H1 (cell line): ENCODE results near the gene DPEP3. TPM values are rescaled to one million over a fixed set of nuclear protein-coding genes. Genes with fewer than 3 reads are reported as not detected.

ENCODE experiments used
- CTCF ChIA-PET: fragments of 300-600 bp; sonication (Branson Sonifier 250); formaldehyde crosslinking; loops from one replicate; lab custom pipeline; 2021; ENCODE audit not compliant: partially characterized antibody; lab: Charles Lee
- POLR2A ChIA-PET: fragments of 300-600 bp; sonication (Branson Sonifier 250); formaldehyde crosslinking; loops from one replicate; lab custom pipeline; 2021; ENCODE audit warnings: inconsistent platforms; ENCODE audit not compliant: partially characterized antibody; lab: Charles Lee
- DNase-seq, 2 experiments: peaks; one replicate each; pipeline versions ENCODE4 v3.0.0 to v3.0.0-alpha.2; 2010 to 2022; ENCODE audit warnings: low spot score in 2 of 2, low read depth in 1 of 2, mixed read lengths in 1 of 2
- FAIRE-seq: peaks from 2 replicates; lab custom pipeline; 2011; peaks lifted over from hg19 to GRCh38; lab: Jason Lieb, UNC
- H2AFZ ChIP-seq: 2 replicates; pipeline ENCODE4 v1.8.1; 2012; ENCODE audit warnings: low read length, inconsistent platforms
- H2AK5ac ChIP-seq: 2 replicates; pipeline ENCODE4 v1.6.1; 2013; ENCODE audit warnings: low read depth, low read length
- H2BK120ac ChIP-seq: replicated peaks from 2 replicates; pipeline ENCODE3; 2013; ENCODE audit warnings: low read depth, low read length, inconsistent platforms
- H2BK12ac ChIP-seq: 2 replicates; pipeline ENCODE4 v1.6.1; 2013; ENCODE audit warnings: low read depth, low read length
- H2BK15ac ChIP-seq: 2 replicates; pipeline ENCODE4 v1.6.1; 2013; ENCODE audit warnings: low read length
- H2BK20ac ChIP-seq: 2 replicates; pipeline ENCODE4 v1.6.1; 2013; ENCODE audit warnings: low read length
- H2BK5ac ChIP-seq: 2 replicates; pipeline ENCODE4 v1.6.1; 2013; ENCODE audit warnings: low read depth, low read length
- H3K14ac ChIP-seq: 2 replicates; pipeline ENCODE4 v1.6.1; 2013; ENCODE audit warnings: inconsistent platforms; ENCODE audit not compliant: insufficient read length
- H3K18ac ChIP-seq: 2 replicates; pipeline ENCODE4 v1.6.1; 2013; ENCODE audit warnings: low read length; ENCODE audit errors: extremely low read depth
- H3K23ac ChIP-seq: 2 replicates; pipeline ENCODE4 v1.6.1; 2013; ENCODE audit warnings: inconsistent platforms; ENCODE audit not compliant: insufficient read length
- H3K23me2 ChIP-seq: 2 replicates; pipeline ENCODE4 v1.6.1; 2013; ENCODE audit warnings: low read depth, low read length
- H3K27ac ChIP-seq: 2 replicates; pipeline ENCODE4 v1.6.1; 2011; ENCODE audit warnings: low read depth, low read length, inconsistent platforms
- H3K27me3 ChIP-seq, 4 experiments: replicated peaks in 1 of 4; 1 replicate in 1 of 4; 2 replicates in 3 of 4; pipeline versions ENCODE4 v1.6.1 to v1.8.1; 2011 to 2013; ENCODE audit warnings: low read length in 3 of 4, mild to moderate bottlenecking in 3 of 4, inconsistent platforms in 2 of 4, mixed read lengths in 2 of 4, moderate library complexity in 1 of 4; ENCODE audit not compliant: control insufficient read depth in 3 of 4, insufficient read depth in 3 of 4; ENCODE audit errors: extremely low read depth in 1 of 4
- H3K36me3 ChIP-seq, 4 experiments: 2 replicates each; pipeline versions ENCODE4 v1.6.1 to v1.8.1; 2011 to 2013; ENCODE audit warnings: mild to moderate bottlenecking in 4 of 4, low read length in 3 of 4, moderate library complexity in 2 of 4, control low read depth in 1 of 4, inconsistent platforms in 1 of 4; ENCODE audit not compliant: insufficient read depth in 4 of 4, control insufficient read depth in 2 of 4
- H3K4ac ChIP-seq: replicated peaks from 2 replicates; pipeline ENCODE3; 2013; ENCODE audit warnings: low read length, low read depth, mixed read lengths, inconsistent platforms; ENCODE audit not compliant: insufficient read length
- H3K4me1 ChIP-seq, 4 experiments: replicated peaks in 1 of 4; 1 replicate in 1 of 4; 2 replicates in 3 of 4; pipeline versions ENCODE4 v1.6.1 to v1.8.1; 2011 to 2013; ENCODE audit warnings: low read length in 3 of 4, inconsistent platforms in 2 of 4, mixed read lengths in 1 of 4; ENCODE audit not compliant: insufficient read depth in 4 of 4, control insufficient read depth in 3 of 4
- H3K4me2 ChIP-seq, 2 experiments: 2 replicates each; pipeline versions ENCODE4 v1.6.1 to v1.8.1; 2011 to 2013; ENCODE audit warnings: low read depth in 2 of 2, low read length in 2 of 2, control low read depth in 1 of 2, inconsistent platforms in 1 of 2, mild to moderate bottlenecking in 1 of 2; ENCODE audit not compliant: insufficient read depth in 1 of 2
- H3K4me3 ChIP-seq, 4 experiments: fragments of 200-600, 300-600 bp in 1 of 4; sonication (generic), shearing (Covaris generic), sonication (Bioruptor Twin) in 1 of 4; 2 replicates each; pipeline versions ENCODE4 v1.5.1 to v1.8.1; 2011 to 2016; ENCODE audit warnings: low read length in 4 of 4, low read depth in 3 of 4, control low read depth in 2 of 4, inconsistent platforms in 2 of 4, mild to moderate bottlenecking in 2 of 4, mixed read lengths in 1 of 4, moderate library complexity in 1 of 4; ENCODE audit not compliant: insufficient read depth in 2 of 4; ENCODE audit errors: extremely low read depth in 1 of 4
- H3K56ac ChIP-seq: replicated peaks from 2 replicates; pipeline ENCODE3; 2013; ENCODE audit warnings: low read depth, mild to moderate bottlenecking, mixed read lengths, low read length, inconsistent platforms; ENCODE audit not compliant: insufficient read length
- H3K79me1 ChIP-seq: 2 replicates; pipeline ENCODE4 v1.6.1; 2013; ENCODE audit warnings: low read depth, low read length, control low read depth
- H3K79me2 ChIP-seq, 2 experiments: 2 replicates each; pipeline versions ENCODE4 v1.6.1 to v1.8.1; 2012 to 2013; ENCODE audit warnings: low read length in 2 of 2, mild to moderate bottlenecking in 2 of 2, inconsistent platforms in 1 of 2; ENCODE audit not compliant: insufficient read depth in 2 of 2, control insufficient read depth in 1 of 2
- H3K9ac ChIP-seq, 4 experiments: replicated peaks in 1 of 4; 1 replicate in 1 of 4; 2 replicates in 3 of 4; pipeline versions ENCODE4 v1.6.1 to v1.8.1; 2011 to 2013; ENCODE audit warnings: low read depth in 3 of 4, low read length in 3 of 4, control low read depth in 2 of 4, mild to moderate bottlenecking in 2 of 4, moderate library complexity in 2 of 4, inconsistent platforms in 1 of 4; ENCODE audit errors: extremely low read depth in 1 of 4
- H3K9me3 ChIP-seq, 2 experiments: 2 replicates each; pipeline versions ENCODE4 v1.6.1 to v1.8.1; 2012 to 2013; ENCODE audit warnings: mild to moderate bottlenecking in 2 of 2, moderate library complexity in 2 of 2, control low read depth in 1 of 2, inconsistent platforms in 1 of 2, low read depth in 1 of 2, low read length in 1 of 2, mixed read lengths in 1 of 2; ENCODE audit not compliant: insufficient read depth in 2 of 2
- H4K20me1 ChIP-seq, 2 experiments: replicated peaks in 1 of 2; 2 replicates each; pipeline versions ENCODE3 to v1.8.1; 2011 to 2013; ENCODE audit warnings: inconsistent platforms in 2 of 2, low read length in 2 of 2, mild to moderate bottlenecking in 1 of 2; ENCODE audit not compliant: insufficient read depth in 2 of 2, control insufficient read depth in 1 of 2
- H4K5ac ChIP-seq: 2 replicates; pipeline ENCODE4 v1.6.1; 2013; ENCODE audit warnings: low read length, low read depth, mixed read lengths, inconsistent platforms; ENCODE audit not compliant: insufficient read length
- H4K8ac ChIP-seq: 2 replicates; pipeline ENCODE4 v1.8.0; 2013; ENCODE audit warnings: mild to moderate bottlenecking, moderate library complexity, low read length, inconsistent platforms; ENCODE audit not compliant: insufficient read depth; ENCODE audit errors: extremely low read depth
- H4K91ac ChIP-seq: replicated peaks from 2 replicates; pipeline ENCODE3; 2013; ENCODE audit warnings: low read length, mixed read lengths, inconsistent platforms; ENCODE audit not compliant: insufficient read length
- CBX8 ChIP-seq: fragments of 300-800, 300-1000 bp; sonication (generic); IDR thresholded peaks from 2 replicates; pipeline ENCODE4 v1.7.1; 2016; ENCODE audit warnings: low read depth, low read length, borderline replicate concordance
- MAFK ChIP-seq: IDR thresholded peaks from 2 replicates; pipeline ENCODE4 v1.6.1; 2012; ENCODE audit warnings: low read depth, mild to moderate bottlenecking, improper control_type of control experiment, low read length
- WGBS, 2 experiments: shearing (Covaris generic) in 1 of 2; methylation state at CpG; one replicate each; pipeline versions ENCODE4 v1.1.6 to v1.1.7; 2013 to 2015; ENCODE audit warnings: low lambda C conversion rate in 2 of 2, mixed read lengths in 2 of 2, inconsistent platforms in 1 of 2, low coverage in 1 of 2, missing lambda C conversion rate in 1 of 2; ENCODE audit not compliant: insufficient replicate concordance in 2 of 2, insufficient coverage in 1 of 2, insufficient read length in 1 of 2; ENCODE audit errors: extremely low coverage in 1 of 2, missing lambda C conversion rate in 1 of 2; 5-methylcytosine and 5-hydroxymethylcytosine counted together
- polyA plus RNA-seq, 7 experiments: library from polyadenylated mRNA; depleted of rRNA in 3 of 7; stranded (reverse) in 5 of 7; unstranded in 2 of 7; fragments of >200 nt in 5 of 7; fragments of 200-250 nt in 2 of 7; gene quantifications; 1 replicate in 5 of 7; 2 replicates in 1 of 7; 4 replicates in 1 of 7; pipeline versions ENCODE4 v1.2.1 to v1.2.3, GENCODE V29; 2011 to 2013; ENCODE audit warnings: missing spikeins in 2 of 7, mixed read lengths in 2 of 7
- total RNA-seq: library from RNA; stranded (reverse); fragmentation: NEBNext Ultra II Directional; extraction: Animal tissue kit (Norgen Biotek cat#: 25700); gene quantifications from 2 replicates; pipeline ENCODE4 v1.2.1, GENCODE V29; 2021

DPEP3 gene
- total and polyA plus RNA-seq, 2 of the 8 experiments (the other 6 are each of a cell fraction or from before 2014, with no cell fraction given): 6.5 to 9.9 TPM

GRCh38 chr16:67949645-67950044, 30.7 kb downstream of the DPEP3 start:
- ChIA-PET CTCF (interaction anchor here (0.7 to 2.6 kb wide), 7 partner anchors 8 to 322 kb away, joined by 3 to 19 read pairs (median 3); no protein-coding TSS in a partner anchor), POLR2A (interaction anchor here (1.1 to 8.5 kb wide), 4 partner anchors 14 to 201 kb away, joined by 3 to 47 read pairs (median 3); partner anchors contain the start of gene PSMB10)
- Histone ChIP-seq H4K8ac (no peak overlapping the region; the same call in 1 of the 2 replicates), H3K23me2 (peaks cover 3% of the 10 kb centered on the region; the same call in 1 of the 2 replicates), H2BK120ac (no peak overlapping the region), H3K18ac (no peak overlapping the region), H3K9me3 (no peaks in the 10 kb centered on the region), H3K36me3 (peaks cover 12 to 63% (median 29%) of the 10 kb centered on the region in 4 experiments), H3K4me2 (no peak overlapping the region), H3K9ac (no peak overlapping the region), H3K56ac (no peak overlapping the region), H3K23ac (no peak overlapping the region), H2AFZ (no peak overlapping the region), H2BK15ac (no peak overlapping the region), H3K79me2 (no peaks in the 10 kb centered on the region), H3K4me1 (no peaks in the 10 kb centered on the region), H2BK5ac (no peak overlapping the region), H3K4ac (no peak overlapping the region), H3K79me1 (peaks cover 2% of the 10 kb centered on the region; the same call in 1 of the 2 replicates), H3K27ac (no peak overlapping the region), H2BK20ac (no peak overlapping the region), H4K5ac (no peak overlapping the region), H4K20me1 (peaks cover 9 to 32% of the 10 kb centered on the region in 2 experiments), H4K91ac (no peak overlapping the region), H3K4me3 (no peak overlapping the region), H3K14ac (no peak overlapping the region), H3K27me3 (no peaks in the 10 kb centered on the region), H2AK5ac (no peak overlapping the region), H2BK12ac (no peak overlapping the region)
- DNase-seq (no peak), FAIRE-seq (no peak)
- WGBS, 2 experiments: 89% methylated on average over 11 of the region's 11 CpGs; no CpG with 5 or more reads in 1 of the 2 experiments
- TF ChIP-seq CBX8 (no peak), MAFK (no peak)
